Measurements from ENCODE around the gene L1CAM.

L1CAM gene

GRCh38 chrX:153903238-153903980 lies 17.4 kb upstream of the L1CAM start:
- DNase-seq, result no peak

DNA sequence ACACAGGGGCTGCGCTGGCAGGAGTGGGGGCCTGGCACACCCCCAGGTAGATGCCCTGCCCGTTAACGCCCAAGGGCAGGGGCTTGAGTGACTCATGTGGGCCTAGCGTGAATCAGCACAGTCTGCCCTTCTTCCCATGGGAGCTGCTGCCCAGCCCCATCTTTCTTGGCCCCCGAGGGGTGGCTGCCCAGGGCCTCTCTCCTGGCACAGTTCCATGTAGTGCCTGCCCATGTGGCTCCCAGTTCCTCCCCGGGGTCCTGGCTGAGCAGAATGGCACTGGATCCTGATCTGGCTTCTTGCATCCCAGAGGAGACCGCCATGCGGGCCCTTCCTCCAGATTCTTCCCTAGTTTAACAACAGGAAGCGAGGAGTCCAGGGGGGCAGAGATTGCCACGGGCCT lies 16.4 kb upstream of the L1CAM start:
- DNase-seq, result no peak

DNA sequence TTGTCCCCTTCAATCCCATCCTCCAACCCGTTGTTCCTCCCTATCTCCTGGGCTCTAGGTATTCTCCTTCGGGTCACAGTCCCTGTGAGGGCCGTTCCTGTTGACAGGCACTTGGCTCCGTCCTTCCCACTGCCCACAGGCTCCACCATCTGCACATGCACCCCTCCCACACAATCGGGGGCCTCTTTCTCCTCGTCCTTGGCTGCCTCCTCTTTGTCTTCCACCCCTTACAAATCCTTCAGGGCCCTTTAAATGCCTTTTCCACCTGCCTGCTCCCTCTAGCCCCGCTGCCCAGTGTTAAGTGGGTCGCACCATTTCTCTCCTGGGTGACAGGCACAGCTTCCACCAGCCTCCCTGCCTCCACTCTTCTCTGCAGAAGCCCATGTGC lies 15.8 kb upstream of the L1CAM start:
- DNase-seq, result no peak

GRCh38 chrX:153900831-153901752 lies 15.1 kb upstream of the L1CAM start:
- peak; percentile 64 for DNase-seq

GRCh38 chrX:153897899-153898298 lies 11.9 kb upstream of the L1CAM start:
- no peak for DNase-seq

GRCh38 chrX:153889123-153889522 lies 3.1 kb upstream of the L1CAM start:
- DNase-seq, result no peak

DNA sequence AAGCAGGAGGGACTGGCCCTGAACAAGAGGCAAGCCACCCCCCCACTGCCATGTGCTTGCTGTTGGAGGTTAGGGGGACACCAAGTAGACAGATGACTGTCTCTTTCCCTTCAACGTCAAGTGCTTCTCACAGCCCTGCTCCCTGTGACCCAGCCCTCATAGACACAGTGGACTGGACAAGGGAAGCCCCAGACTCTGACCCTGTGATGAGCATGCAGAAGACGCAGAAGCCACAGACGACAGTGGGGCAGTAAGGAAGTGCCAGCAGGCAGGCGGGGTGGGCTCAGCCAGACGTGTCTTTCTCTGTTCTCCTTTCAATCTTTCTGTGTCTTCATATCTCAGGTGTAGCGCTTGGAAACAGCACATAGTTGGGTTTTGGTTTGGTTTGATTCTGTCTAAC lies 2.4 kb upstream of the L1CAM start:
- no peak for DNase-seq

- no peak for DNase-seq
These were observed 1.4 kb upstream of the L1CAM start for GRCh38 chrX:153887385-153887784.

DNA sequence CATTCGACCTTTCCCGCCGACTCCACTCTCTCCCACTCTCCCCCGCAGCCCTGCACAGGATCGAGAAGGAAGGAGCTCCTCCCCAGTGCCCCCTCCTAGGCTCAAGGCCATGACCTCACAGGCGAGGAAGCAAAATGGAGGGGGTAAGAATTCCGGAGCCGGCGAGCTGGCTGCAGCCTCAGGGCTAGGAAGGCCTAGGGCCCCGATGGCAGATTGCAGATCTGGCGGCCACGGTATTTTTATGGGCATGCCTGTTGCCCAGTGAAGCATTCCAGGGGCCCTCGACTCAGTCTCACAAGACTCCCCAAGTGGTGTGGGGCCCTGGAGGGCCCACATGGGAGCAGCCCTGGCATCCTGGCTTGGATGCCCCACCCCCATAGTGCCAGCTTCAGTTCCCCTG lies 942 bp upstream of the L1CAM start:
- no peak for DNase-seq

GRCh38 chrX:153885208-153885787 lies 675 bp downstream of the L1CAM start:
- no peak for DNase-seq

- peak; percentile 6 for DNase-seq
These were observed 1.4 kb downstream of the L1CAM start for GRCh38 chrX:153884590-153884989.

GRCh38 chrX:153884136-153884535 lies 1.8 kb downstream of the L1CAM start:
- no peak for DNase-seq

- DNase-seq, result no peak
These were observed 2.7 kb downstream of the L1CAM start for GRCh38 chrX:153883163-153883843.

DNA sequence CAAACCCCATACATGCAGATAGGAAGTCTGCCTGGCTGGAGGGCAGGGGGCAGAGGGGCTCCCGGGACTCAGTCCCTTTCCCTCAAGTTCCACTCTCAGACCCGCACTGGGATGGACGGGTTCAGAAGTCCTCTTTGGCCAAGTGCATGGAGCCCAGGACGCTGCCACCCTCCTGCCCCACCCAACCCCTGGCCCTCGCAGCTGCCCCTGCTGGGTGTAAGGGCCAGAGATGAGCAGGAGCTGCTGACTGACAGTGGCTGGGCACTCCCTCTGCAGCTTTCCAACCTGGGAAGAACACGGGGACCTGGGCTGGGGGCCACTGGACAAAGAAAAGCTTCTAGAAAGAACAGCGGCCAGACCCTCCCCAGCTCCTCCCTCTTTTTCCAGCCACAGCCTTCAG lies 3.4 kb downstream of the L1CAM start:
- no peak for DNase-seq

DNA sequence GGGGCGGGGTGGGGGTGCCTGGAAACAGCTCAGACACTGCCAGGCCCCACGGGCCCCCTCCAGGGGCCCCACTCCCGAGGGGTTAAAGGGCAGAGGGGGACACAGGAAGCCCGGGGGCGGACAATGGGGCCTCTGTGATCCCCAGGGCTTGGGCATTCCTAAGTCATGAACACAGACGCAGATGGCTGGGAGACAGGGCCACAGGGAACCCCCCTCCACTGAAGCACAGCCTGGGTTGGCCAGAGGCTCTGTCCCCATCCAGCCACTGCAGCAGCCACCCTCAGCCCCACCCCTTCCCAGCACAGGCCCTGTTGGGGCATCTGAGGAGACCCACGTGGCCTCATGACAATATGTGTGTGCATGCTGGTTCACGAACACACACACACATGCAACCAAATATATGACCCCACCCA lies 3.9 kb downstream of the L1CAM start:
- DNase-seq, result no peak

- no peak for DNase-seq
These were observed 4.7 kb downstream of the L1CAM start for GRCh38 chrX:153881281-153881680.

- no peak for DNase-seq
These were observed 5.5 kb downstream of the L1CAM start for GRCh38 chrX:153880440-153880815.

DNA sequence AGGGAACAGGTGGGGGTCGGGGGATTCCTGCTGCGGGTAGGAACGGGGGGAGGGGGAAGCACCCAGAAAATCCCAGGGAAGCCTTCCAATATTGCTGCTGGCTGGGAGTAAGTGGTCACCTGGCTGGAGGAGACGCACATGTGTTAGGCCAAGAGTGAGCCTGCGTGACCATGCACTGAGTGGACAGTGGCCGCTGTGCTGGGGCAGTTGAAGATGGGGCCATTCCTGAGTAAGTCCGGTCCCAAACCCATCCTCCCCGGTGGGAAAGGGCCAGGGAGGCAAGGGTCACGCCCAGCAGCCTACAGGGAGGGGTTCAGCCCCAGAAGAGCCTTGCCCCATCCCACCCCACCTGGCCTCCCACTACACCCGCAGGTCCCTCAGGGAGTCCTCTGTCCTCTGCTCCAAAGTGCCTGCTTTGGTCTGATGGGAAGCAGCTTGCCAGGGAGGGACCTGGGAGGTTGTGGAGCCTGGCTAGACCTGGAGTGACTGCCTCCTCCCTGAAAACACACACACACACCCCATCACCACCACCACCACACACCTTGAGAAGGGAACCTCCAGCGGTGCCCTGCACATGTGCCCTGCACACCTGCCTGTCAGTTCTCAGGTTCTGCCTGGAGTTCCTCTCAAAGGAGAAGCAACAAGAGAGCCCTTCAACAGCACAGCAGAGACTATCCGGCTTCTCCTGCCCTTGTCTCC lies 6.1 kb downstream of the L1CAM start:
- no peak for DNase-seq

DNA sequence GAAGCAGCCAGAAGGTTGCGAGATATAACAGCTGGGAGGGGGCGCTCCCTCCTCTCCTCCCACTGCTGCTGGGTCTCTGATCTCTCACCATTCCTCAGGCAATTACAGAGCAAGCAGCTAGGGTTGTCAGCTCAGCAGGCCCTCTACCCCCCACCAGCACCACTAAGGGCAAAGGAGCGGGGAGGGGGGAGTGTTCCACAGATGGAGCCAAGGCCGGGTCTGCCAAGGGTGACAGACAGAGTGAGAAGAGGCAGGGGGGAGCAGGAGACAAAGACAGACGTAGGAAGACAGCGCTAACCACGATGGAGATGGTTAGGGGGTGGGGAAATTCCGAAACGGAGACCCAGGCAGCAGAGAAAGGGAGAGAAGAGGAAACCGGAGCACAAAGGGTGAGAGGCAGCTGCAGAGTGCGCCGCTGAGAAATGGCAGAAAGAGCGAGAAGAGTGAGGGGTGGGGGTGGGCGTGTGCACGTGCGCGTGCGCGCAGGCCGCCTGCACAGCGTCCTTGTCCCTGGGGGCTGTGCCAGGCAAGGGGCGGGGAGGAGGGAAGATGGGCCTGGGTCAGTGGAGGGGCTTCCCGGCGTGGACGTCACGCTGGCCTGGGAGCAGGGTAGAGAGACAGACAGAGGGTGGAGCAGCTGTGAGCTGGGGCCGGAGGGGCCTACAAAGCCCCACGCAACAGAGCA lies 6.9 kb downstream of the L1CAM start:
- DNase-seq, result peak; percentile 16

DNA sequence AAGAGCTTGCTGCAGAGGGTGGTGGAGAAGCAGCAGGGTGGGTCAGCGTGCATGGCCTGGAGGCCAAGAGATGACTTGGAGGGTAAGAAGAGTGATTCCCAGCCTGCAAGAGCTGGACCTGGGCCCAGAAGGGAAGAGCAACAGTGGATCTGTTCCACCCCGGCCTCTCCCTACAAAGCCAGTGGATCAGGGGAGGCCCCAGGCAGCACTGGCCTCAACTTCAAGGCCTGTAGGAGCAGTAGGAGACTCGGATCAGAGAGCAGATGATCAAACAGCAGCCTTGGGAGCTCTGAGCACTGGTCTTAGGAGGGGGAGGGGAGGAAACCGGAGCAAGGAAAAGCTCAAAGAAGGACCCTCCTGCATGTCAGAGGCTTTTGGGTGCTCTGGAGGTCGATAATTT lies 7.6 kb downstream of the L1CAM start:
- no peak for DNase-seq

- no peak for DNase-seq
These were observed 8.3 kb downstream of the L1CAM start for GRCh38 chrX:153877571-153878261.
